ENCODE data around the gene KDELR1. TPM values are rescaled to one million over a fixed set of nuclear protein-coding genes. Genes with fewer than 3 reads are reported as not detected.

KDELR1 gene
- total and polyA plus RNA-seq, 2 of the 13 experiments (the other 11 are each of a cell fraction or from before 2014, with no cell fraction given): 134 to 185 TPM

DNA sequence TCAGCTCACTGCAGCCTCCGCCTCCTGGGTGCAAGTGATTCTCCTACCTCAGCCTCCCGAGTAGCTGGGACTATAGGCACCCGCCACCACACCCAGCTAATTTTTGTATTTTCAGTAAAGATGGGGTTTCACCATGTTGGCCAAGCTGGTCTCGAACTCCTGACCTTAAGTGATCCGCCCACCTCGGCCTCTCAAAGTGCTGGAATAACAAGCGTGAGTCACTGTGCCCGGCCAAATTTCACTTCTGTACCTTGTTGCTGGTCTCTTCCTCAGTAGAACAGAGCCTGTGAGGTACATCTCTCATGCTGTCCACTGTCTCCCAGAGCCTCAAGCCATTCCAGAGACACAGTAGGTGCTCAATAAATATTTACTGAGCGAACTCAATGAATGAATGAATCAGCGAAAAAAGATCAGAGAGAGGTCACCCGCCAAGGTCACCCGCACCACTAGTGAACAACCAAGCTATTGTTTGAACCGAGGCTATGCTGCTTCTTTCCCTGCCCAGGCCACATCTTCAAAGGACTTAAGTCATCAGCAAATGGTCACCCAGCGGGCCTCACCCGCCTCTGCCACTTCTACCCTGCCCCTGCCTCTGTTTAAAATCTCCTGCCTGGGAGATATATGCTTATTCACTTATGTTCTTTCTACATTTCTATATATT is 36.9 kb downstream of the KDELR1 start (continued):
- no peak for TF ChIP-seq ZHX1 (CRISPR knock-in tag; IDR thresholded peaks at IDR 0.05; ENCODE audit: low read depth)
- TF ChIP-seq, protein P1, sequence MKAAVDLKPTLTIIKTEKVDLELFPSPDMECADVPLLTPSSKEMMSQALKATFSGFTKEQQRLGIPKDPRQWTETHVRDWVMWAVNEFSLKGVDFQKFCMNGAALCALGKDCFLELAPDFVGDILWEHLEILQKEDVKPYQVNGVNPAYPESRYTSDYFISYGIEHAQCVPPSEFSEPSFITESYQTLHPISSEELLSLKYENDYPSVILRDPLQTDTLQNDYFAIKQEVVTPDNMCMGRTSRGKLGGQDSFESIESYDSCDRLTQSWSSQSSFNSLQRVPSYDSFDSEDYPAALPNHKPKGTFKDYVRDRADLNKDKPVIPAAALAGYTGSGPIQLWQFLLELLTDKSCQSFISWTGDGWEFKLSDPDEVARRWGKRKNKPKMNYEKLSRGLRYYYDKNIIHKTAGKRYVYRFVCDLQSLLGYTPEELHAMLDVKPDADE (CRISPR knock-in tag; IDR thresholded peaks at IDR 0.05): no peak
- TF ChIP-seq MLLT10 (CRISPR knock-in tag; IDR thresholded peaks at IDR 0.05): no peak
- peak; percentile 70 for TF ChIP-seq HNF4A (CRISPR knock-in tag; IDR thresholded peaks at IDR 0.05)
- TF ChIP-seq NR1H2 (CRISPR knock-in tag; IDR thresholded peaks at IDR 0.05; ENCODE audit: borderline replicate concordance, low read depth): no peak
- TF ChIP-seq, protein P2, sequence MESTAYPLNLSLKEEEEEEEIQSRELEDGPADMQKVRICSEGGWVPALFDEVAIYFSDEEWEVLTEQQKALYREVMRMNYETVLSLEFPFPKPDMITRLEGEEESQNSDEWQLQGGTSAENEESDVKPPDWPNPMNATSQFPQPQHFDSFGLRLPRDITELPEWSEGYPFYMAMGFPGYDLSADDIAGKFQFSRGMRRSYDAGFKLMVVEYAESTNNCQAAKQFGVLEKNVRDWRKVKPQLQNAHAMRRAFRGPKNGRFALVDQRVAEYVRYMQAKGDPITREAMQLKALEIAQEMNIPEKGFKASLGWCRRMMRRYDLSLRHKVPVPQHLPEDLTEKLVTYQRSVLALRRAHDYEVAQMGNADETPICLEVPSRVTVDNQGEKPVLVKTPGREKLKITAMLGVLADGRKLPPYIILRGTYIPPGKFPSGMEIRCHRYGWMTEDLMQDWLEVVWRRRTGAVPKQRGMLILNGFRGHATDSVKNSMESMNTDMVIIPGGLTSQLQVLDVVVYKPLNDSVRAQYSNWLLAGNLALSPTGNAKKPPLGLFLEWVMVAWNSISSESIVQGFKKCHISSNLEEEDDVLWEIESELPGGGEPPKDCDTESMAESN (CRISPR knock-in tag; conservative IDR thresholded peaks at IDR 0.05): 0 out of 2 replicates have a peak, but pooled peaks have one; percentile 25
- TF ChIP-seq ZNF766 (CRISPR knock-in tag; IDR thresholded peaks at IDR 0.05; ENCODE audit: borderline replicate concordance): no peak; the same call in 1 of the 2 replicates
- peak; percentile 93; the same call in 1 of the 2 replicates for TF ChIP-seq MIER3 (CRISPR knock-in tag; IDR thresholded peaks at IDR 0.05; ENCODE audit: borderline replicate concordance)
- TF ChIP-seq ZSCAN20 (CRISPR knock-in tag; IDR thresholded peaks at IDR 0.05; ENCODE audit: borderline replicate concordance): no peak
- no peak for TF ChIP-seq ZNF713 (CRISPR knock-in tag; IDR thresholded peaks at IDR 0.05)
- TF ChIP-seq FIP1L1 (IDR thresholded peaks at IDR 0.05; ENCODE audit: borderline replicate concordance, insufficient read depth, low read depth, low read length): no peak
- no peak for TF ChIP-seq ZNF224 (CRISPR knock-in tag; IDR thresholded peaks at IDR 0.05)
- peak; percentile 88 for TF ChIP-seq SMAD3 (CRISPR knock-in tag; IDR thresholded peaks at IDR 0.05)
- TF ChIP-seq, protein P3, sequence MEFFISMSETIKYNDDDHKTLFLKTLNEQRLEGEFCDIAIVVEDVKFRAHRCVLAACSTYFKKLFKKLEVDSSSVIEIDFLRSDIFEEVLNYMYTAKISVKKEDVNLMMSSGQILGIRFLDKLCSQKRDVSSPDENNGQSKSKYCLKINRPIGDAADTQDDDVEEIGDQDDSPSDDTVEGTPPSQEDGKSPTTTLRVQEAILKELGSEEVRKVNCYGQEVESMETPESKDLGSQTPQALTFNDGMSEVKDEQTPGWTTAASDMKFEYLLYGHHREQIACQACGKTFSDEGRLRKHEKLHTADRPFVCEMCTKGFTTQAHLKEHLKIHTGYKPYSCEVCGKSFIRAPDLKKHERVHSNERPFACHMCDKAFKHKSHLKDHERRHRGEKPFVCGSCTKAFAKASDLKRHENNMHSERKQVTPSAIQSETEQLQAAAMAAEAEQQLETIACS (CRISPR knock-in tag; IDR thresholded peaks at IDR 0.05): no peak
- no peak for TF ChIP-seq ZNF564 (CRISPR knock-in tag; IDR thresholded peaks at IDR 0.05)
- TF ChIP-seq ZSCAN9 (CRISPR knock-in tag; IDR thresholded peaks at IDR 0.05; ENCODE audit: borderline replicate concordance): 0 out of 2 replicates have a peak, but pooled peaks have one; percentile 84

Measured in HepG2 (cell line).